ENCODE measurements around the gene OR2G6. TPM values are rescaled to one million over a fixed set of nuclear protein-coding genes. Genes with fewer than 3 reads are reported as not detected.
"Not testable (repeated sequence)": the region's sequence is repeated elsewhere in the genome, so short reads cannot be mapped to it uniquely, and the experiment has no call there.

OR2G6 gene
- not detected in 2 replicates for total RNA-seq (2014; rRNA removed; shearing (Covaris generic))

DNA sequence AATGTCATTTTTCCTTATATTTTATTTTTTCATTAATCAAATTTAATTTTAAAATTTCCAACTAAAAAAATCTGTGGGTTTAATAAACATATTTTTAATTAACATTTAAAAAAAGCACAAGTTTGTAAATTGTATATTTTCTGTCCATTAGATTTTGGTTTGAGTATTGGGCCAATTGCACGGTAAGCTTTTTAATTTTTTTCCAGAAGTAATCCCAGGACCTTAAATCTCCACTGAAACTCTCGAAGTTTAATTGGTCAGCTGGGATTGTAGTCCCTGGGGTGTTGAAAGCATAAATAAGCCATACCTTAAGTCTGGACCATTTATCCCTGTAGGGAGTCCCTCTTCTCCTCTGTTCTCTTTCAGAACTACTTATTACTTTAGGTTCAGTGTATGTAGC is at the start of gene OR2G6:
Gene OR2G6, plus strand, starts transcription at position 301 of the 400 bp plus-strand sequence. CDS start 13,574 bp downstream, outside the sequence.
- H3K4me3 ChIP-seq; H3K4me1 ChIP-seq (replicated peaks); H3K9me3 ChIP-seq (replicated peaks); DNase-seq (ENCODE audit: low read depth in 1 of 2, low spot score in 2 of 2); H3K36me3 ChIP-seq; H3K27me3 ChIP-seq (replicated peaks); H3K27ac ChIP-seq: not testable (repeated sequence)

- H3K9me3 ChIP-seq (replicated peaks); H3K27me3 ChIP-seq (replicated peaks); H3K4me1 ChIP-seq (replicated peaks); DNase-seq (ENCODE audit: low read depth in 1 of 2, low spot score in 2 of 2); H3K27ac ChIP-seq; H3K36me3 ChIP-seq; H3K4me3 ChIP-seq: not testable (repeated sequence)
Observed at GRCh38 chr1:248459117-248459516, 48.8 kb upstream of the OR2G6 start.

DNA sequence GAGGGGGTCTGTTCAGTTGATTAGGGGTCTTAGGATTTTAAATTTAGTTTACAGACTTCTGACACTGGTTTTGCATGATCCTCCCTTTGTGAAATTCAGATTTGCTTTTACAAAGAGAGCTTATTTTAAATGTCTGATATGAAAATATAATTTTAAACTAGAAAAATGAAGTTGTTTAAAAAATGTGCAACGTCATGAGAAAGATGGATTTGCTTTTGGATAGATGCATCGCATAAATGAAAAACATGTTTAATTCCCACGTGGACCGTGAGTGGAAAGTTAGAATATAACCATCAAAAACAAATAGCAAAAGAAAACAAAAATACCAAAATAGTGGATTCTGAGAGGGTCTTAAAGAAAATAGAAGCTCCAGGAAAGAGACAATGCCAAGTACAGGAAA is 36.7 kb upstream of the OR2G6 start:
- no peak for DNase-seq (ENCODE audit: low read depth in 1 of 2, low spot score in 2 of 2)

GRCh38 chr1:248472111-248472510 is 35.8 kb upstream of the OR2G6 start:
- not testable (repeated sequence) for H3K27me3 ChIP-seq (replicated peaks); H3K4me1 ChIP-seq (replicated peaks); H3K36me3 ChIP-seq; H3K27ac ChIP-seq; H3K9me3 ChIP-seq (replicated peaks); H3K4me3 ChIP-seq; DNase-seq (ENCODE audit: low read depth in 1 of 2, low spot score in 2 of 2)

More for the DNA sequence above, 36.7 kb upstream of the OR2G6 start:
- no peaks in the 10 kb centered on the region for H3K36me3 ChIP-seq
- H3K27me3 ChIP-seq (replicated peaks) = no peaks in the 10 kb centered on the region
- H3K4me1 ChIP-seq (replicated peaks) = no peaks in the 10 kb centered on the region
- H3K4me3 ChIP-seq = no peak overlapping the region
- no peaks in the 10 kb centered on the region for H3K9me3 ChIP-seq (replicated peaks)
- no peak overlapping the region for H3K27ac ChIP-seq

GRCh38 chr1:248473051-248473450 is 34.8 kb upstream of the OR2G6 start, which contains the start of gene OR2T3:
Gene OR2T3 (plus strand): TSS chr1:248473351. CDS start chr1:248473351, 0 bp downstream.
- not testable (repeated sequence) for DNase-seq (ENCODE audit: low read depth in 1 of 2, low spot score in 2 of 2); H3K9me3 ChIP-seq (replicated peaks); H3K27ac ChIP-seq; H3K4me3 ChIP-seq; H3K27me3 ChIP-seq (replicated peaks); H3K4me1 ChIP-seq (replicated peaks); H3K36me3 ChIP-seq

- not testable (repeated sequence) for H3K27me3 ChIP-seq (replicated peaks); H3K4me1 ChIP-seq (replicated peaks); H3K27ac ChIP-seq; H3K4me3 ChIP-seq; DNase-seq (ENCODE audit: low read depth in 1 of 2, low spot score in 2 of 2); H3K36me3 ChIP-seq; H3K9me3 ChIP-seq (replicated peaks)
Observed at GRCh38 chr1:248475660-248476059, 32.2 kb upstream of the OR2G6 start.

DNA sequence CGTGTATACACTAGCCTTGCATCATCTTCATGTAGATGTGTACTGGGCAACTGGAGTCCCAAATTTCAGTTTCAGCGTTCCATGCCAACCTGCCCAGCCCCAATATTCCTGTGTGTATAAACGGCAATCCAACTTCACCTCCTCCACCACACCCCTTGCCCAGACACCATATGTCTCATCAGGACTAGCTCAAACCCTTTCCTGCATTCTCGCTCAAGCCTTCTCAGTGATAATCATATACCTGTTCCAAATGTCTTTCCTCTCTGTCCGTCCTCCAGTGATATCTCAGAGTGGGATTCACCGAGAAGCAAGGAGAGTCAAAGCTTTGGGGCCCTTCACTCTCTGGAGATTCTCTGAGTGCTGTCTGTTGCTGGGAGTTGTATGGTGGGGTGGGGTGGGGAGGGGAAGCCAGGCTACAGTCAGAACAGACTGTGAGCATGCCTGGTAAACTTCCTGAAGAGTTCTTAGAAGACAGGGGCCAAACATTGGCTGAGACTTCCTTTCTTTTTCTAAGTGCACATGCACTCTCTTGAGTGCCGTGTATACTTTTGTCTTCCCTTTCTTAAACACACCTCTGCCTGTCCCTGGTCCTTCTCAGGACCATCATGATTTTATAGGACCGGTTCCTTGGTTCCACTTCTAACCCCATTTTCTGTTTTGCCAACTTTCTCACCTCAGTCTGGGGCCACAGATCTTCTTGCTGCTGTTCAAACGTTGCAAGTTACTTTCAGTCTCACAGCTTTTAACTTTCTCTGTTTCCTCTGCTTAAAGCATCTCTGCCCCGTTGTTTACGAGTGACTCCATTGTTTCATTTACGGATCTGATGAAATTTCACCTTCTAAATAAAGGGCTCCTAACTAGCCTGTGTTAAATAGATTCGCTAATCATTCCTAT is 25.9 kb upstream of the OR2G6 start:
- H3K27me3 ChIP-seq (replicated peaks); H3K4me3 ChIP-seq; H3K9me3 ChIP-seq (replicated peaks); H3K36me3 ChIP-seq; H3K27ac ChIP-seq; DNase-seq (ENCODE audit: low read depth in 1 of 2, low spot score in 2 of 2); H3K4me1 ChIP-seq (replicated peaks): not testable (repeated sequence)

DNA sequence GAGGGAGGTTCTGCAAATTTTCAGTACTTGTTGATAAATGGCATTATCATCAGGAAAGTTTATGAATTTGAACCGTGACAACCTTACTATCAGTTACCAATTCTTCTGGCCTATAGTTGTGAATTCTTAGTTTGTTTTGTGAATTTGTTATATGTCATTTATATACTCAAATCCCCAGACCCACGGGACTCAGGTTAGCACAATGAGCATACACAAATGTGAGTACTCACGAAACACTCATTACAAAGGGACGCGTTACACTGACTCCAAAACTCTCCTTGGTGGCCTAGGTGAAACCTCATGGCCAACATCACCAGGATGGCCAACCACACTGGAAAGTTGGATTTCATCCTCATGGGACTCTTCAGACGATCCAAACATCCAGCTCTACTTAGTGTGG is 19.6 kb upstream of the OR2G6 start, which contains the start of gene OR2T5:
Gene OR2T5, plus strand, starts transcription at position 301 of the 400 bp plus-strand sequence. Its CDS starts 0 bp downstream, at position 301.
- not testable (repeated sequence) for H3K9me3 ChIP-seq (replicated peaks); H3K4me1 ChIP-seq (replicated peaks); DNase-seq (ENCODE audit: low read depth in 1 of 2, low spot score in 2 of 2); H3K27me3 ChIP-seq (replicated peaks); H3K27ac ChIP-seq; H3K36me3 ChIP-seq; H3K4me3 ChIP-seq

DNA sequence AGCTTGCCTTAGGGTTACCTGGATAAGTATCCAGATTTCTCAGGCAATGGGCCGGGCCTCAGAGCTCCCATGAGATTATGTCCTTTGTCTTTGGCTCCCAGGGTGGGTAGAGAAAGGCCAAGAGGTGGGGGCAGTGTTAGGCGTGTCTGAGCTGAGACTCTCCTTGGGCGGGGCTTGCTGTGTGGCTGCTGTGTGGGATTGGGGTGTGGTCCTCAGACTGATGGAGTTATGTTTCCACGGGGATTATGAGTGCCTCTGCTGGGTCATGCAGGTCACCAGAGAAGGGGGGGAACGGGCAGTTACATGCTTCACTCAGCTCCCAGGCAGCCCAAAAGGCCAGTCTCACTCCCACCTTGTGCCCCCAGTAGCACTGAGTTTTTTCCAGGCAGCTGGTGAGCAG is 11.2 kb upstream of the OR2G6 start:
- not testable (repeated sequence) for H3K9me3 ChIP-seq (replicated peaks); H3K27me3 ChIP-seq (replicated peaks); H3K4me1 ChIP-seq (replicated peaks); DNase-seq (ENCODE audit: low read depth in 1 of 2, low spot score in 2 of 2); H3K36me3 ChIP-seq; H3K4me3 ChIP-seq; H3K27ac ChIP-seq

DNA sequence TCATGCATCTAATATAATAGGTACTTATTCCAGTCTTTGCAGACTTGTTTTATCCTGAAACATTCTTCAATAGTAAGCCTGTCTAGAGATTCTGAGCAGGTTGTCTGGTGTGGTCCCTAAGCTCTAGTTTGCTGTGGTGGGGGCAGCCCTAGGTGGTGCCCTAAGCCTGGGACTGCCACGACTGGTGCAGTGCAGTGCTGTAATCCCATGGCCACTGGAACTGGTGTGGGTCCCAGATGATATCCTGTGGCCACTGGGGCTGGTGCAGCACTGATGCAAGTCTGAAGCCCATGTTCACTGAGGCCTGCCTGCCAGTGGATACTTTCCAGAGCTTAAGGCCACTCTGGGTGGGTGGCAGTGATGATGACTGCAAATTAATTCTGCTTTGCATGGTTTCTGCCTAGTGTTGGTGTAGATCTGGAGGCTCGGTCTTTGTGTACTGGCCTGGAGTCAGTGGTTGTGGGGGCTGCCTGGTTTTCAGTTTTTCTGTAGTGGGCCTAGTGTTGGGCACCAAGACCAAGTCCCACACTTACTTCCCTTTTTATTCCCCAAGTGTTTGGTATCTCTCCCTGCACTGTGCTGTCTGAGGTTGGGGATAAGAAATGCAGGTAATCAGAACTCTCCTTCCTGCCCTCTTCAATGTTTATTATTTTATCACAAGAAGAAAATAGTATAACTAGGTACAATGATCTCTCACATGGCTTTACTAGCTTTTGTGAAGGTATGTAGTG is 7.4 kb upstream of the OR2G6 start:
- H3K4me3 ChIP-seq; H3K9me3 ChIP-seq (replicated peaks); H3K27me3 ChIP-seq (replicated peaks); H3K36me3 ChIP-seq; H3K27ac ChIP-seq; H3K4me1 ChIP-seq (replicated peaks); DNase-seq (ENCODE audit: low read depth in 1 of 2, low spot score in 2 of 2): not testable (repeated sequence)

DNA sequence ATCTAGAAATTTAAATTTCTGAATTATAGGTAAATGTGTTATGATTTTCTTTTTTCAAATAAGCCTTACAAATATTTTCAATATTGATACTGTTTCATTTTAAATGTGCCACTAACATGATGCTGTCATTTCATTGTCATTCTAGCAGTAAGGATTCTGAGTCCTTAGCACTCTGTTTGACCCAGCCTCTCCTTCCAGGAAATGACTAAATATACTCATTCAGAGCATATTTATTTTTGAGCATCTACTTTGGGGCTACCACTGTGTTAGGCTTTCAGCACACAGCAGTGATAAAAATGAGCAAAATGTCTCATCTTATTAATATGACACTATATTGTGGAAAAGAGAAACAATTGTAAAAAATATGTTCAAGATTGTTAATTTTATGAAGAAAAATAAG is 2.3 kb downstream of the OR2G6 start:
- H3K4me1 ChIP-seq (replicated peaks); H3K36me3 ChIP-seq; H3K27ac ChIP-seq; DNase-seq (ENCODE audit: low read depth in 1 of 2, low spot score in 2 of 2); H3K27me3 ChIP-seq (replicated peaks); H3K9me3 ChIP-seq (replicated peaks); H3K4me3 ChIP-seq: not testable (repeated sequence)

GRCh38 chr1:248521856-248522255 is 14.0 kb downstream of the OR2G6 start:
- no peaks in the 10 kb centered on the region for H3K27me3 ChIP-seq (replicated peaks)

GRCh38 chr1:248537449-248537848 is 29.6 kb downstream of the OR2G6 start:
- not testable (repeated sequence) for H3K27ac ChIP-seq; H3K4me1 ChIP-seq (replicated peaks); DNase-seq (ENCODE audit: low read depth in 1 of 2, low spot score in 2 of 2); H3K36me3 ChIP-seq; H3K4me3 ChIP-seq; H3K27me3 ChIP-seq (replicated peaks); H3K9me3 ChIP-seq (replicated peaks)

More at GRCh38 chr1:248521856-248522255, 14.0 kb downstream of the OR2G6 start:
- no peak overlapping the region for H3K4me3 ChIP-seq
- DNase-seq (ENCODE audit: low read depth in 1 of 2, low spot score in 2 of 2) = no peak
- H3K4me1 ChIP-seq (replicated peaks) = no peaks in the 10 kb centered on the region
- no peaks in the 10 kb centered on the region for H3K36me3 ChIP-seq
- 0 out of 2 replicates have a peak, but pooled peaks cover 5% of the 10 kb centered on the region for H3K9me3 ChIP-seq (replicated peaks)
- no peak overlapping the region for H3K27ac ChIP-seq

- not testable (repeated sequence) for H3K27me3 ChIP-seq (replicated peaks); DNase-seq (ENCODE audit: low read depth in 1 of 2, low spot score in 2 of 2); H3K4me1 ChIP-seq (replicated peaks); H3K4me3 ChIP-seq; H3K9me3 ChIP-seq (replicated peaks); H3K36me3 ChIP-seq; H3K27ac ChIP-seq
Observed at GRCh38 chr1:248547383-248547782, 39.5 kb downstream of the OR2G6 start.

Data from SJSA1 (cell line).